HepG2 (cell line): Measurements from ENCODE around the gene ZNRD2. TPM values are rescaled to one million over a fixed set of nuclear protein-coding genes. Genes with fewer than 3 reads are reported as not detected.
A peak's percentile ranks its signal among the peaks of the same experiment; 100 is the strongest.

Source experiments
- ASH2L ChIP-seq: fragments of 300-600, 200-600 bp; sonication (generic); IDR thresholded peaks from 2 replicates; pipeline ENCODE4 v1.7.0; 2017; ENCODE audit warnings: low read depth, mild to moderate bottlenecking, moderate library complexity, mixed read lengths, low read length; ENCODE audit not compliant: insufficient read length
- CEBPG ChIP-seq: IDR thresholded peaks from 2 replicates; pipeline ENCODE4 v1.6.1; 2016
- ETS1 ChIP-seq: sonication (generic); formaldehyde crosslinking; IDR thresholded peaks from 2 replicates; pipeline ENCODE4 v1.4.0; 2020; ENCODE audit warnings: missing genetic modification reagents
- HNRNPLL ChIP-seq: fragments of 200-400 bp; formaldehyde crosslinking; IDR thresholded peaks from 2 replicates; pipeline ENCODE4 v1.6.1; 2017; ENCODE audit warnings: mild to moderate bottlenecking, low read depth, low read length; ENCODE audit not compliant: poor library complexity, severe bottlenecking
- HOXA3 ChIP-seq: sonication (generic); formaldehyde crosslinking; IDR thresholded peaks from 2 replicates; pipeline ENCODE4 v1.5.0; 2020; ENCODE audit warnings: missing genetic modification reagents
- IRX3 ChIP-seq: sonication (generic); formaldehyde crosslinking; IDR thresholded peaks from 2 replicates; pipeline ENCODE4 v1.8.1; 2023; ENCODE audit warnings: mild to moderate bottlenecking, low read depth, missing genetic modification reagents, borderline replicate concordance
- LCORL ChIP-seq, 2 experiments: fragments of 450-650 bp in 1 of 2; sonication (generic) in 1 of 2; formaldehyde crosslinking in 1 of 2; IDR thresholded peaks; 2 replicates each; pipeline versions ENCODE4 v1.5.0 to v1.6.1; 2017 to 2020; ENCODE audit warnings: antibody characterized with exemption in 1 of 2, missing genetic modification reagents in 1 of 2
- MBNL3 ChIP-seq: fragments of 250-450 bp; sonication (Bioruptor Pico); conservative IDR thresholded peaks from 2 replicates; pipeline ENCODE4 v1.8.0; 2022; ENCODE audit warnings: mild to moderate bottlenecking, inconsistent platforms
- PATZ1 ChIP-seq: sonication (generic); formaldehyde crosslinking; IDR thresholded peaks from 2 replicates; pipeline ENCODE4 v1.4.0; 2020; ENCODE audit warnings: missing genetic modification reagents
- POLR2AphosphoS2 ChIP-seq: IDR thresholded peaks from 2 replicates; pipeline ENCODE4 v1.6.1; 2011; ENCODE audit warnings: low read depth, low read length, improper control_type of control experiment
- THAP7 ChIP-seq: sonication (generic); formaldehyde crosslinking; IDR thresholded peaks from 2 replicates; pipeline ENCODE4 v1.8.1; 2023; ENCODE audit warnings: mild to moderate bottlenecking, missing genetic modification reagents
- ZBTB2 ChIP-seq: sonication (generic); formaldehyde crosslinking; IDR thresholded peaks from 2 replicates; pipeline ENCODE4 v1.8.0; 2022; ENCODE audit warnings: low read depth, missing genetic modification reagents
- ZNF225 ChIP-seq: sonication (generic); formaldehyde crosslinking; IDR thresholded peaks from 2 replicates; pipeline ENCODE4 v1.4.0; 2020; ENCODE audit warnings: mild to moderate bottlenecking, missing genetic modification reagents
- ZNF335 ChIP-seq: sonication (generic); formaldehyde crosslinking; IDR thresholded peaks from 2 replicates; pipeline ENCODE4 v1.4.0; 2020; ENCODE audit warnings: missing genetic modification reagents
- ZNF558 ChIP-seq: sonication (generic); formaldehyde crosslinking; IDR thresholded peaks from 2 replicates; pipeline ENCODE4 v1.9.0; 2022; ENCODE audit warnings: mild to moderate bottlenecking, missing genetic modification reagents, borderline replicate concordance
- ZNF589 ChIP-seq: sonication (generic); formaldehyde crosslinking; conservative IDR thresholded peaks from 2 replicates; pipeline ENCODE4 v1.8.0; 2022; ENCODE audit warnings: mild to moderate bottlenecking, moderate library complexity, missing genetic modification reagents
- ZNF687 ChIP-seq: sonication (generic); formaldehyde crosslinking; IDR thresholded peaks from 2 replicates; pipeline ENCODE4 v1.5.1; 2020; ENCODE audit warnings: mild to moderate bottlenecking, missing genetic modification reagents, moderate library complexity
- polyA plus RNA-seq, 8 experiments: library from polyadenylated mRNA; depleted of rRNA in 3 of 8; stranded (reverse) in 7 of 8; unstranded in 1 of 8; fragments of >200 nt; fragmentation: Illumina TruSeq in 4 of 8; extraction: Trizol in 4 of 8; gene quantifications; 2 replicates each; pipeline versions ENCODE4 v1.2.1 to v1.2.3, GENCODE V29; 2011 to 2016; ENCODE audit warnings: low read depth in 4 of 8, missing spikeins in 1 of 8, mixed read lengths in 1 of 8; ENCODE audit not compliant: insufficient read depth in 1 of 8
- total RNA-seq, 5 experiments: library from RNA; depleted of rRNA; stranded (reverse); fragments of >200 nt; fragmentation: Illumina TruSeq; extraction: Trizol; gene quantifications; 2 replicates each; pipeline ENCODE4 v1.2.3, GENCODE V29; 2016; ENCODE audit warnings: low read depth in 1 of 5

ZNRD2 gene
- total and polyA plus RNA-seq, 2 of the 13 experiments (the other 11 are each of a cell fraction or from before 2014, with no cell fraction given): 29.2 to 34.0 TPM

GRCh38 chr11:65557280-65558001 is 12.8 kb upstream of the ZNRD2 start (continued):
- TF ChIP-seq ZNF687 (CRISPR knock-in tag) (peak; percentile 71), ASH2L (peak; percentile 31), POLR2AphosphoS2 (no peak), LCORL (IDR thresholded peaks at IDR 0.05) (no peak), LCORL (CRISPR knock-in tag; IDR thresholded peaks at IDR 0.05) (peak; percentile 36; the same call in 1 of the 2 replicates), ZNF558 (0 out of 2 replicates have a peak, but pooled peaks have one; percentile 62), PATZ1 (peak; percentile 90), ETS1 (CRISPR knock-in tag) (no peak), HOXA3 (CRISPR knock-in tag) (peak; percentile 32; the same call in 1 of the 2 replicates), ZNF225 (CRISPR knock-in tag) (0 out of 2 replicates have a peak, but pooled peaks have one; percentile 24), IRX3 (CRISPR knock-in tag) (0 out of 2 replicates have a peak, but pooled peaks have one; percentile 29), ZNF589 (peak; percentile 48; the same call in 1 of the 2 replicates), ZBTB2 (no peak), MBNL3 (CRISPR knock-in tag) (no peak), CEBPG (CRISPR knock-in tag) (peak; percentile 24; the same call in 1 of the 2 replicates), THAP7 (0 out of 2 replicates have a peak, but pooled peaks have one; percentile 28), HNRNPLL (peak; percentile 10), ZNF335 (CRISPR knock-in tag) (no peak)
